ENCODE results near the gene KIAA0232.

DNA sequence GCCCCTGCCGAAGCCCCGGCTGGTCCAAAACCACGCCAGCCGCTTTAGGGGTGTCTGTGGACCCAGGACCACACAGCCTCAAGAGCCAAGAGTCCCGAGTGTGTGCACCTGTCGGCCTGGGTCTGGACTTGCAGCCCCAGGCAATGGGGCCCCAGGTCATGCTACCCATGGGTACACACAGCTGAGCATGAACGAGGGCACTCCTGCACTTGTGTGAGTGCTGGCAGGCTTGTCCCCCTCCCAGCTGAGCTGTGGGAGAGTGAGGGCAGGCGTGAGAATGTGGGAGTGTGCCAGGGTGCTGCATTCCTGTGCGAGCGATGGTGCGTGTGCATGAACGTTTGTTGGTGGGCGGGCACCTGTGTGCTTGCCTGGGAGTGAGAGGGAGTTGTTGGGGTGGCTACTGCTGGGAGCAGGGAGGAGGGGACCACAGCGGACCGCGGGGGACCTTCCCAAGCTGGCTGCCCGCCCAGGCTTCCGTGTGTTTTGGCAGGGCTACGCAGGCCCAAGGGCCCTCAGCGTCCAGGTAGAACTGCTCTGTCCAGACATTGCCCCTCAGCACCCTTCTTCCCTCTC is 35.7 kb upstream of the KIAA0232 start:
- TF ChIP-seq POLR2AphosphoS5 (IDR thresholded peaks at IDR 0.05; ENCODE audit: low read depth, low read length) = no peak
- TF ChIP-seq POLR2A (IDR thresholded peaks at IDR 0.05; ENCODE audit: low read depth, low read length) = no peak
